ENCODE data around the gene PTPRQ.

GRCh38 chr12:80504389-80505163, 60.5 kb downstream of the PTPRQ start:
- TF ChIP-seq CTCF (IDR thresholded peaks at IDR 0.05; ENCODE audit: low read length) (no peak), EZH2 (optimal IDR thresholded peaks at IDR 0.05; ENCODE audit: low read depth, low read length) (no peak), EZH2phosphoT487 (IDR thresholded peaks at IDR 0.05; ENCODE audit: low read length) (no peak)

Data from MM.1S (cell line).